Measurements from ENCODE around the gene CSTA.

CSTA gene

DNA sequence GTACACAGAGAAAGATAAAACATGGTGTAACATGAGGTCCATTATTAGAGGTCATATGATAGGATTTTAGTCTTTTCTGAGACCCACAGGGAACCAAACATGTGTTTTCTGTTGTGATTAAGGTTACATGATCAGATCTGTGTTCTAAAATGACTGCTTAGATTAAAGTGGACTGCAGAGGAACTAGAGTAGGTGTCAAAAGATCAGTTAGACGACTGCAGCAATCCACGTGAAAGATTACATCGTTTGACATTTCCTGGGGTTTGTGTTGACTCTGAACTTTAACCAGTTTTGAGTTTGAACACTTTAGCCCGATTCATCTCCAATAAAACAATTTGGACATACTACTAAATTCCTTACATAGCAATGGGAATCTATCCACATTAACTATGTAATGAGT, 52.9 kb downstream of the CSTA start:
- no peak for DNase-seq (ENCODE audit: low read depth in 2 of 2)

- DNase-seq (ENCODE audit: low read depth in 2 of 2) = peak; percentile 76 to 83
Measured at GRCh38 chr3:122382888-122383666, 58.0 kb downstream of the CSTA start, which contains the start of gene MIX23. MIX23 (minus strand) TSS chr3:122383231; CDS start chr3:122383224, 7 bp downstream.

DNA sequence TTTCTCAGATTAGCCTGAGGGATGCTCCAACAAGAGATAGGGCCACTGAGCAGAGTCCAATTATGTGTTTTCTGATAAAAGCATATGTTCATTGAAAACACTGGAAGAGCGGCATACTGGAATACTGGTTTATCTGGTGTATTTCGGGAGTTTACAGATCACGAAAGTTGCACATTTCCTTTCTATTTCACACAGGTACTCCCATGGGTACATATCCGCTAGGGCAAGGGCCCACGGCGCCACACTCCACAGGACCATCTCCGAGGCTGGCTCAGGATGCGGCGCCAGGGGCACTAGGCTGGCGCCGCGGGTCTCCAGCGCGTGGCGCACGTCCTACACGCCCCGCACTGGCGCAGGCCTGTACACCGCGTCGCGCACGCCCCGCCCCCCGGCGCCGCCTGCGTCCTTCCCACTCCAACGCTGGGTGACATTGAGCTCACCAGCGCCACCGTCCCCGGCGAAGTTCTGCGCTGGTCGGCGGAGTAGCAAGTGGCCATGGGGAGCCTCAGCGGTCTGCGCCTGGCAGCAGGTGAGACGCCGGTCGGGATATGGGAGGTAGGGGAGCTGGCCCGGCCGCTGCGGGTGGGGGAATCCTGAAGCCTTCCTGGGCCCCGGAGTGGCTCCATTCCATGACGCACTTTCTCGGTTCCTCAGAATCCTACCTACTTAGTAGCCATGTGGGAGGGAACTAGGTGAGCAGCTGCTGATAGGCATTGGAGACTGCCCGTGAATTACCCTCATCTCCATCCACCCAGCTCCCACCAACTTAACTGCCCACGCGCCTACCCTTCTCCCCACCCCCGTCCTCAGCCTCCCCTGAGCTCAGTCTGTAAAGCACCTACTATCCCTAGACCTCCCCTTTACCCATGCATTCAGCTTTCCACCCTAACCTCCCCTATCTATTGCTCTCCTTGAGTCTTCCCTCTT, 59.0 kb downstream of the CSTA start, which contains the start of gene FAM162A:
Gene FAM162A (plus strand): TSS at position 412 of the 927 bp plus-strand sequence. CDS start 84 bp downstream, at position 496.
- DNase-seq (ENCODE audit: low read depth in 2 of 2) = peak; percentile 89 to 92

- DNase-seq (ENCODE audit: low read depth in 2 of 2) = no peak
Measured at GRCh38 chr3:122387709-122388108, 62.7 kb downstream of the CSTA start.

DNA sequence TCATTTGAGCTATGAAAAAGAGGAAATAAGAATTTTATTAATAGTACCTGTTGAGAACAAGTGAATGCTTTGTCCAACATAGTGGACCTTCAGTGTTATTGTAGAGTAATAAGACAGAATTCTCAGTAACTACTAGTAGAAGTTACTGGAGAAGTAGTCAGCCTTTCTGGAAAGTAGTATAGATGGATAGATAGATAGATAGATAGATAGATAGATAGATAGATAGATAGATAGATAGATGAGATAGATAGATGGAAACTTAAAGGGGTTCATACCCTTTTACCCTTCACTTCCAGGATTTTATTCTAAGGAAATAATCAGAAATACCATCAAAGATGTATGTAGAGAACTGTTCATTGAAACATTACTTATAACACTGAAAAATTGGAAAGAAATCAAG, 64.1 kb downstream of the CSTA start:
- DNase-seq (ENCODE audit: low read depth in 2 of 2) = no peak

DNA sequence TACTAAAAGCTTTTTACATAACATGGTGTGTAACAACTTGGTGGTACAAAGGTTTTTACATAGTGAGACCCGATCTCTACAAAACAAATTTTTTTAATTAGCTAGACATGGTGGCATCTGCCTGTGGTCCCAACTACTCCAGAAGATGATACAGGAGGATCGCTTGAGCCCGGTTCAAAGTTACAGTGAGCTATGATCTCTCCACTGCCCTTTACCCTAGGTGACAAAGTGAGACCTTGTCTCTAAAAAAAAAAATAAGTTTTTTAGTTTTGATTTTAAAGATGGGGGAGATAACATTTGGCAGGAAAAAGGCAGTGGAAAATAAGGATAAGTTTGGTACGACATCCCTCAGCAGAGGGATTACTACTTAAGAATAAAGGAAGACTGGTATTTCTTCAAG, 64.8 kb downstream of the CSTA start:
- no peak for DNase-seq (ENCODE audit: low read depth in 2 of 2)

GRCh38 chr3:122390665-122391064, 65.6 kb downstream of the CSTA start:
- DNase-seq (ENCODE audit: low read depth in 2 of 2) = no peak
